Fibroblast of lung (primary cell): Measurements from ENCODE around the gene CLMN.

Experiments used
- EZH2 ChIP-seq: IDR thresholded peaks from 2 replicates; pipeline ENCODE4 v1.5.1; 2012; ENCODE audit warnings: low read length, control low read depth, mild to moderate bottlenecking; ENCODE audit errors: missing control alignments
- TF ChIP-seq, protein P1 (sequence below), 2 donors: IDR thresholded peaks in 1 of 2; conservative IDR thresholded peaks in 1 of 2; 1 replicate in 1 of 2; 2 replicates in 1 of 2; pipeline ENCODE4 v1.5.1; 2011 to 2012; ENCODE audit warnings: low read length in 2 of 2, control low read depth in 1 of 2, inconsistent platforms in 1 of 2, low read depth in 1 of 2, mild to moderate bottlenecking in 1 of 2

DNA sequence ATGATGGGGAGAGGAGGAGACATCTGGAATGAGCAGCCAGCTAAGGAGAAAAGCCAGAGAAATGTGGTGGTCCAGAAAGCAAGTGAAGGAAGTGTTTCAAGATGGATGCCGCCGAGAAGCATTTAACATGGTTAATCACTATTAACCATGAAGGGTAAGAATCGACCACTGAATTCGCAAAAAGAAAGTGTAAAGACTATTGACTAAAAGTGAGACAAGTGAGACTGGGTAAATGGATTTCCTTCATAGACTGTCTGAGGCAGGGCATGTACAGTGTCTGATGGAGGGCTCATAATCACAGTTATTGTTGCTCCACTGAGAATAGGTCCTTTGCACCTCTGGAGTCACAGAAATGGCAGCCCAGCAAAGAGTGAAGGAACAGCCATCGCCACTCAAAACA, 25.3 kb upstream of the CLMN start:
- TF ChIP-seq, protein P1, sequence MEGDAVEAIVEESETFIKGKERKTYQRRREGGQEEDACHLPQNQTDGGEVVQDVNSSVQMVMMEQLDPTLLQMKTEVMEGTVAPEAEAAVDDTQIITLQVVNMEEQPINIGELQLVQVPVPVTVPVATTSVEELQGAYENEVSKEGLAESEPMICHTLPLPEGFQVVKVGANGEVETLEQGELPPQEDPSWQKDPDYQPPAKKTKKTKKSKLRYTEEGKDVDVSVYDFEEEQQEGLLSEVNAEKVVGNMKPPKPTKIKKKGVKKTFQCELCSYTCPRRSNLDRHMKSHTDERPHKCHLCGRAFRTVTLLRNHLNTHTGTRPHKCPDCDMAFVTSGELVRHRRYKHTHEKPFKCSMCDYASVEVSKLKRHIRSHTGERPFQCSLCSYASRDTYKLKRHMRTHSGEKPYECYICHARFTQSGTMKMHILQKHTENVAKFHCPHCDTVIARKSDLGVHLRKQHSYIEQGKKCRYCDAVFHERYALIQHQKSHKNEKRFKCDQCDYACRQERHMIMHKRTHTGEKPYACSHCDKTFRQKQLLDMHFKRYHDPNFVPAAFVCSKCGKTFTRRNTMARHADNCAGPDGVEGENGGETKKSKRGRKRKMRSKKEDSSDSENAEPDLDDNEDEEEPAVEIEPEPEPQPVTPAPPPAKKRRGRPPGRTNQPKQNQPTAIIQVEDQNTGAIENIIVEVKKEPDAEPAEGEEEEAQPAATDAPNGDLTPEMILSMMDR (conservative IDR thresholded peaks at IDR 0.05 in 1 of 2, IDR thresholded peaks at IDR 0.05 in 1 of 2; ENCODE audit: low read depth in 1 of 2, low read length in 2 of 2) = no peak
- TF ChIP-seq EZH2 = no peak
